ENCODE measurements around the gene ARAP2.
"Not testable (repeated sequence)": the region's sequence is repeated elsewhere in the genome, so short reads cannot be mapped to it uniquely, and the experiment has no call there.

Gene ARAP2

DNA sequence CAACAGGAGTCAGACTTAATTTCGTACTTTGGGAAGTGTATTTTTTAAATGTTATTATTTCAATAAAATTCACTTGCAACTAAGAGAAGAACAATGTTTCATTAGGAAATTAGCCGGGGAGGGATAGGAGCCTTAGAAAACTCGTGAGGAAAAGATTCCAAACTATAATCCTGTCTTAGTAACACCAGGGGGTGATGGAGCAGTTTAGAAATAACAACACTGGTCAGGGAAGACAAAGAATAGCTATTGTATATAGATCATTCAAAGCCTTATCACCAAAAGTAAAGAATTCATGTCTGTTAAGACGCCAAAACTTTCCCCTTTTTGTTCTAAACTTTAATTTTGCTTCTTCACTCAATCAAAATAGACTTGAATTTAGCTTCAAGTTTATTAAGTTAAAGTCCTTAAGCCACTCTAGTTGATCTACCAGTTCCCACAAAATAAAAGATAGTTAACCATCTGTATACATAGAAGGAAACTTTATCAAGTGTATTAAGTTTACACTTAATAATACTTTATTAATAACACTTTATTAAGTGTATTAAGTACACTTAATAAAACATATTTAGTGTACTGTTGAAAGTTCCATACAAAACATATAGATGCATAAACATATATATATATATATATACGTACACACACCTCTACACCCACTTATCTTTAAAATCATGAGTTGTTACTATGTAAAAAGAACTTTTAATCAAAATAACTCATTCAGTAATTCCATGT is 60.5 kb downstream of the ARAP2 start:
- no peak for DNase-seq (ENCODE audit: low read depth in 2 of 2)

DNA sequence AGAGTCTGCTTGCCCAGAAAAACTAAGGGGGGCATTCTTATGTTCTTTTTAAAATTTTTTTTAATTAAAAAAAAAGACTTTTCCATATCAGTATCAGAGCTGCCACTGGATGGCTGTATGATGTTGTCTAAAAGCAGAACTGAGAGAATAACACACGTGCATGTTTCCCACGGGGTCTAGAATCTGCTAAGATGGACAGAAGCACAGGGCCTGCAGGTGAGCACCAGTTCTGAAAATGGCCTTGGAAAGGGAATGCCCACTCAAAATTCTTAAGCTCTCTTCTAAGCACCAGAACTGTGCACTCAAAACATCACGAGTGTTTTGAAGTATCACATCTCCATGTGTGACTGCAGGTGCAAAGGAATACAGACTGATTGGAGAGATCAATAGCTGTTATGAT is 61.1 kb downstream of the ARAP2 start:
- no peak for DNase-seq (ENCODE audit: low read depth in 2 of 2)

DNA sequence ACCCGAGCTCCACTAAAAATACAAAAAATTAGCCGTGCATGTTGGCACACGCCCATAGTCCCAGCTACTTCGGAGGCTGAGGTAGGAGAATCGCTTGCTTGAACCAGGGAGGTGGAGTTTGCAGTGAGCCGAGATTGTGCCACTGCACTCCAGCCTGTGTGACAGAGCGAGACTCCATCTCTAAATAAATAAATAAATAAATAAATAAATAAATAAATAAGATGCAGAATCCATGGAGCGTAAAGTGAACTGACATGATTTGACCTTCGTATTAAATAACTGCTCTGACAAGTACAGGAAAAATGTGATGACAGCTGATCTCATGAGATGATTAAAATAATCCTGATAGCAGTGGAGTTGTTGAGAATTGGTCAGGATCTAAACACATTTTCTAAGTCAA is 62.0 kb downstream of the ARAP2 start:
- not testable (repeated sequence) for DNase-seq (ENCODE audit: low read depth in 2 of 2)

DNA sequence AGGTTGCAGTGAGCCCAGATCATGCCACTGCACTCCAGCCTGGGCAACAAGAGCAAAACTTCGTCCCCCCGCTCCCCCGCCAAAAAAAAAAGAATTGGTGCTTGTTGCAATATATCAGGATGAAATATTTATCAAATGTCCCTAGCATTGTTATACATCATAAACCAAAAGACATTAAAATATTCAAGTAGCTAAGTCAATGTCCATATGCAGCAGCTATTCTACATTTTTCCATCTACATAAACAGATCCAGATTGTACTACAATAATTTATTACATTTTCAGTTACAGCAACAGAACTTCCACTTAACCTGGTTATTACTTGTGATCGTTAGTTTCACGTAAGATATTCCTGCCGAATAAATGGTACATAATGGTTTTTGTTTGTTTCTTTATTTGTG is 64.1 kb downstream of the ARAP2 start:
- no peak for DNase-seq (ENCODE audit: low read depth in 2 of 2)

DNA sequence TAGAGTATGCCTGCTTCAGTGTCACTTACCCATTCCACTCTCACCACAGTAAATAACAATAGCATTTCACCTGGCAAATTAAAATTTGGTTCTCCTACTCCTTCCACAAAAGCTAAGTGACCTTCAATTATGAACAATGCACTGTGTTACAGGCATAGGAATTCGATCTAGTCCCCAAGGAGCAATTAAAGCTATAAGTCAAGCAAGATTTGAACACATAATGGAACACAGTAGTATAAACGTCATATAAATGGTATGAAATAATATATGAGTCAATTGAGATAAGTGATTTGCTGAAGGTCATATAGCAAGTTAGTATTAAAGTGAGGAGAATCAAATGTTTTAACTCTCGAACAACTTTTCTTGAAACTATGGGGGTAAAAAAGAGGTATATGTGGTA is 65.8 kb downstream of the ARAP2 start:
- DNase-seq (ENCODE audit: low read depth in 2 of 2), result no peak

DNA sequence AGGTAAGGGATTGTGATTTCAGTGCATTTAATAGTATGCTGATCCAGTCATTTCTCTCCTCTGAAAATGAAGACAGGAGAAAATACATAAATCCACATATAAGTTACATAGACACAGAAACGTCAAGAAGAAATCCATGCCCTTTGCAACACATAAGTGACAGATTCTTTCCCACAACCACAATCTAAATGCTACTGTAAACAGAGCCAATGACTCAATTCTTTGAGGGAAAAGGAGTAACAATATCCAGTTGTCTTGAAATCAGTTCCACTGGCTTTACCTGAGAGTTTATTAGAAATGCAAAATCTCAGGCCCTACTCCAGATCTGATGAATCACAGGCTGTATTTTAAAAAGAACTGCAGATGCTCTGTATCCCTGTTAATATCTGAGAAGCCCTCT is 66.4 kb downstream of the ARAP2 start:
- DNase-seq (ENCODE audit: low read depth in 2 of 2), result no peak

DNA sequence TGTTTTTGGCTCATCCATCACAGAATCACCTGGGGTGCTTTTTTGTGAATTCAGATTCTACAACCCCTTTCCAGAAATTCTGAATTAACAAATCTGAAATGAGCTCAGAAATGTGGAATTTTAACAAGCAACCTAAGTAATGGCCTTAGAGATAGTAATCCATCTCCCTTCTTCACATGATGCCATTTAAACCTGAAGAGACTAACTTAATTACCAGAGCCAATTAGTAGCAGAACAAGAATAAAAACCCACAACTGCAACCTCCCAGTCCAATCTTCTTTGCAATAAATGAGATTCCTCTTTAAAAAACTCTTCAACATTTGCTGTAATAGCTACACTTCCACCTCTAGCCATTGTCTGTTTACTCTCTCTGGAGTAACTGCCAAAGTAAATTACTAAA is 69.7 kb downstream of the ARAP2 start:
- DNase-seq (ENCODE audit: low read depth in 2 of 2), result no peak

DNA sequence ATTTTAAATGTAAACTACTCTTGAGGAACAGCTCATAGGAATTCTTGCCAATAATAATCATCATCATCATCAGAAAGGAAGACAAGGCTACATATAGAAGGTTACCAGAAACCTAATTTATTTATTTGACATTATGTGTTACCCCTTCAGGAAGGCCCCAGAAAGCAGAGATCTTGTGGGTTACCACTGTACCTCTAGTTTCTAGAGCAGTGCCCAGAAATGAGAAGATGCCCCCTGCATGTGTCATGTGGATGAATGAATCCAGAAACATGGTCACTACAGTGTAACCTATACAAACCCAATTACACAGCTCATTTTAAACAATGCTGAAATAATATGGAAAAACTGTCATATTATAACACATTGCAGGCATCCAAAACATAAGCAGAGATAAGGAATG is 70.4 kb downstream of the ARAP2 start:
- no peak for DNase-seq (ENCODE audit: low read depth in 2 of 2)

DNA sequence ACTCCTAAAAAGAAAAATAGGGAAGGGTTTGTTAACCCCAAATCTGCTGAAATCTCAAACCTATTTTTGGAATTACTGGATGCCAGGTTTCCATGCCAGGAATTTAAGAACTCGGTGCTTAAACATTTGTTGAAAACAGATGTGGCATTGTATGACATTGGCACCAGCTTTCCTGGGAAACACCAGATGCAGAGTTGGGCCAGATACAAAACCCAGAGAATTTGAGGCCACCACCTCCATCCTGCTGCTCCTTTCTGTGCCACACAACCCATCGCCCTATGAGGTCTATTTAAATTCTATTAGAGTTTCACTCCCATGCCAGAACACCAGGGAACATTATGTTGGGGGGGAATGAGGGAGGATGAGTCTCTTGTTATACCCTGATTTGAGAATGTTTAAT is 71.7 kb downstream of the ARAP2 start:
- no peak for DNase-seq (ENCODE audit: low read depth in 2 of 2)

DNA sequence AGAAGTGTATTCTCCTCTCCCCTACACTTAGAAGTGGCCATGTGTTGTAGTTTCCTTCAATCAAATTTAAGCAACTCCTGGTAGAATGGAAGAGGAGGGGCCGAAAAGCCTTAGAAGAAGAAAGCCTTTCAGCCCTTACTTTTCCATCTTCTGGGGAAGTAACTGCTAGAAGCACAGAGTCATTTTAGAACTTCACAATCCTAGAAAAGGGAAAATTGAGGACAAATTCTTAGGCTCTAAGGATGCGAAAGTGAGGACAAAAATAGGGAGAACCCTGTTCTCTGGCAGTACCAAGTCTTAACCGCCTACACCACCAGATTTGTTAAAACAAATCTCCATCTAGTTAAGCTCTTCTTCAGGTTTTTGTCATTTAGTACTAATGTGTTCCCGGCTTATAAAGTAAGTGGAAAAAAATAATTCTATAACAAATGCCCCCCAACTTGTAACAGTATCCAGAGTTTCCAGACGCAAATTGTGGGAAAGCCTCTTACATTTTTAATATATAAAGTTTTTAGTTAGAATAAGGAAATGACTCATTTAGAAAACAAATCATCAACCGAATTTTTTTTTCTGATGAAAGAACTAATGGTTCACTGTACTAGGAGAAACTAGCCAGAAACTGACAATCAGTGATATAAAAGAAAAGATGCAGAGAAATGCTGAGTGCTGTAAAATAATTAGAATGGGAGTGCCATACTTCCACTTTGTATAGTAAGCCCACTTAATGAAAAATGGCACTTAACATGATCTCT is 76.0 kb downstream of the ARAP2 start:
- no peak for DNase-seq (ENCODE audit: low read depth in 2 of 2)

DNA sequence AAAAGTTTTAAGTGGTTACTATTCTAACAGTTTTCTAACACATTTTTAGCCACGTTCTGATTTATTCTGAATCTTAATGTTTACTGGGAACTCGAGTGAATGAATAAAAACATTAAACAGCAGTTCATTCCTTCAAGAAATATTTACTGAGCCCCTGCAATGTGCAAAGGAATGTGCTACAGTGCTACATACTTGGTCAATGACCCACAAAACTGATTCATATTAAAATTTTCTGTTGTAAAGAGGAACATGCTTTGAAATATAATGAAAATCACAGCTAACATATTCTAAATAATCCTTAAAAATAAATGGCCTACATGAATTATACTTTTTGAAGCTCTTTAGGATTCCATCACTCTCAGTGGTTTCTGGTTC is 78.7 kb downstream of the ARAP2 start:
- DNase-seq (ENCODE audit: low read depth in 2 of 2), result no peak

DNA sequence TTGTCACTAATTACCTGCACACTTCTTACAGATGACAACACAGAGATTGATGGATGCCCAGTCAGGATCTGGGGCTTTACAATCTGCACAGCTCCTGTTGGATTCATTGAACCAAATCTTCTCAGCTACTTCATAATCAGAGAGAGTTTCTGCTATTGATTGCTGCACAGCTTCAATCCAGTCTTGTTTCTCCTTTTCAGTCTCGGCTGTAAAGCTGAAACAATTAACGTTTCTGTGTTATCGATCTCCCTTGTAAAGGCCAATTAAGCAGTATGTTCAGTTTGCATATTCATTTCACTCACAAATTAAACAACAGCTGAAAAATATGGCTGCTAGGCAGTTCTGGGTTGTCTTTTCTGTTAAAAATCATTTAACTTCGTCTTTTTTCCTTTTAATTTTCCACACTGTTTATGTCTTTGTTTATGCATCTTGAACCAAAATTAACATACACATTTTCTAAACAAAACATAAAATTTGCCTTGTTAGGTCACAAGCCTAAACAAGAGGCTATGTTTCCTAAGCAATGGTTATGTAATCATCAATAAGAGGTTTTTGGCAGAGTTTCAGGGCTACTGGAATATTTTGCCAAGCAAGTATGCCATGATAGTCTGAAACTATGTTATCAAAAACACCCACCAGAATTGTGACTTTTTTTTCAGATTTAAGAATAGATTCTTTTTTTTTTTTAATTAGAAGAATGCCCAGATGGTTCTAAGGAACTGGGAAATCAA is 79.2 kb downstream of the ARAP2 start:
- DNase-seq (ENCODE audit: low read depth in 2 of 2), result no peak

DNA sequence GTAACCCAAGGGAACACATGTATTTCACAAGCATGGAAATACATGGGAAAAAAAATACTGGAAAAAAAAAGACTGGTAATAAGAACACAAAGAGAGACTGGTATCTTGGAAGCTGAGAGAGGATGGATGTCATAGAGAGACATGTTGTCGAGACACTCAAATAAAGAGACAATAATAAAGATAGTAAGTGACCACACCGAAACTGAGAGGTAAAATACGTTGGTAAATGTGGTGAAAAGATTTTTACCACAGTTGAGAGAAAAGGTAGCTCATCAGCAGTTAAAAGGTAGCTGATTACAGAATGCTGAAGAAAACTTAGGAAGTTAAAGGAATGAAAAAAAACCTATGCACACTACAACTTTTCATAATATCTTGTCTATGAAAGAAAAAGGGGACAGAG is 81.1 kb downstream of the ARAP2 start:
- no peak for DNase-seq (ENCODE audit: low read depth in 2 of 2)

DNA sequence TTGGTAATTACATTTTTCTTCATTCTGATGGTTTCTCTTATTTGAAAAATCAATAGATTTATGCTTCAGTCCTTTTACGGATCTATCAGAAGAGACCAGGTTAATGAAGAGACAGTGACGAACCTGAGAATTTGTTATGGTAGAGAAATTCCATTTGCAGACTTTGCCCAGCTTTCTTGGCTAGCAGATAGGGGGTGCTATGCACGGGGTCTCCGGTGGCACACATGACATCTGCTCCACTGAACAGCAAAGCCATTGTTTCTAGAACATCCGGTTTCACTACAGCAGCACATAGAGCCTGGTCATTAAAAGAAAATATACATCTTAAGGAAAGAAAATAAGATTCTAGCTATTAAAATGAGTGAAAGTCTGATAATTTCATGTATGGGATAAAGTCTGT is 85.1 kb downstream of the ARAP2 start:
- no peak for DNase-seq (ENCODE audit: low read depth in 2 of 2)

DNA sequence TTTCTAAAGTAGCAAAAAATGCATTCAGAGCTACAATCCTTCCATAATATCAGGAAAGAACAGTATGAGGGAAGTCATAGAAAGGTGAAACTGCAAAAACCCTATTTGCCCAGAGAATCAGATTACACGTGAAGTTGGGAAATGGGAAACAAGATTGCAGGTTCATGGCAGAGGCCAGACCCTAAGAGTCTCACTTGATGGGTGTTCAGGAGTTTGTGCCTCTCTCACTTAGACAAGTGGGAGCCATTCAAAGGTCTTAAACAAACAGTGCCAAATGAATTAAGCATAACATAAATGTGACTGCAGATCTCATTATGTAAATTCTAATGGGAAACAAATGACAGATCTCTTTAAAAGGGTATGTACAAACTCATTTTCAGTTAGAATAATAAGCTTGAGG is 91.6 kb downstream of the ARAP2 start:
- DNase-seq (ENCODE audit: low read depth in 2 of 2), result no peak

DNA sequence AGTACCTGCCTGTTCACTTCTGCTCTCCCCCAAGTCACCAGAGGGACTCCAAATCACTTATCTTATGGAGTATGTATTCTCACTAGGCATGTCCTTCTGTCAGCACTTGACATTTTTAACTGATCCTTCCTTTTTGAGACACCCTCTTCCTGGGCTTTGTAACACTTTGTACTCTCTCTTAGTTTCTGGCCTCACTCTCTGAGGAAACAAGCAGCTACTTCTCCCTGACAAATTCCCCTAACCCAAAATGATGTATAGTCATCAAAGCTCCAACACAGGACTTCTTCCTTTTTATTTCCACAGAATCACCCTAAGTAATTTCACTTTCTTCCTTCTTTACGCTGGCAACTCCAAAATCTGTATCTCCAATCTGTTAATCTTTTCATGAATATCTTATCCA is 101.8 kb downstream of the ARAP2 start:
- no peak for DNase-seq (ENCODE audit: low read depth in 2 of 2)

DNA sequence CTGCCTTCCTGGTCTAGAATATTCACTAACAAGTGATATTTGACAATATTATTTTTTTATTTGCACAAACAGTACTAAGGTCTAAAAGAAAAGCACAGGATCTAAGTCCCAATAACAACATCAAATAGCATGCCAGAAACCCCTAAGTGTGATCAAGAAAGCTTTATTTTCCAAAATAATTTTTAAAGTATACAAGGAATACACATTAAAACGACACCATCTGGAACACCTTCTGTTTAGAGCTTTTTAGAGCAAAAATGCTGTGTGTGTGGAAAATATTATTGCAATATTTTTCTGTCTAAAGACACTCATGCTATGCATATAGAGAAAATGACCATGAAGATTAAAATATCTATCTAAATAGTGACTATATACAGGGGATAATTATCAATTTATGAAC is 103.1 kb downstream of the ARAP2 start:
- no peak for DNase-seq (ENCODE audit: low read depth in 2 of 2)

DNA sequence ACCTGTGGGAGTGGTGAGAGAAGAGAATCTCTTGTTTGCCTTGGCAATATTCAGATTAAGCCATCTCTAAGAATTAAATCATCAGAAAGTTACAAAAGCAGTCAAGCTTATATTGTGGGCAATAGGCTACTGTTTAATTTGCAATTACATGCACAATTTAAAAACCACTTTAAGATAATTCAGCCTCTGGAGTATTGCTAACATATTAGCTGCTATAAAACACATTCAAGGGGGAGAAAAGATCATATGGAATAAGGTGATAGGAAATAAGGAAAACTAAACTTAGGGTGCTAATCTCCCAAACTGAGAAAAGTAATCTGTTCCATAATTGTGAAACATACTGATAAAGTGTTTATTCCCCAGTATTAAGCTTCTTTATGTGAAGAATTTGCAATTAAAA is 103.9 kb downstream of the ARAP2 start:
- DNase-seq (ENCODE audit: low read depth in 2 of 2), result no peak

DNA sequence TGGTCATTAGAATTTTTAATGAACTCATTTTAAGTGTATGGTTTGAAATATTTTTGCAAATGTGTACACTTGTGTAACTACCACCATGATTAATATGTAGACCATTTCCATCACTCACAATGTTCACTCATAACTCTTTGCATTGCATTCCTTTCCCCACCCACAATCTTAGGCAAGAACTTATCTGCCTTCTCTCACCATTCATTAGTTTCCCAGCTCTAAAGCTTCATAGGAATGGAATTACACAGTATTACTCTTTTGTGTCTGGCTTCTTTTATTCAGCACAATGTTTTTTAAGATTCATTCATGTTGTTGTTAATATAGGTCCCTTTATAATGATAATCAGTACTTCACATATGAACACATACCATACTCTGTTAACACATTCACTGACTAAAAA is 106.1 kb downstream of the ARAP2 start:
- no peak for DNase-seq (ENCODE audit: low read depth in 2 of 2)

DNA sequence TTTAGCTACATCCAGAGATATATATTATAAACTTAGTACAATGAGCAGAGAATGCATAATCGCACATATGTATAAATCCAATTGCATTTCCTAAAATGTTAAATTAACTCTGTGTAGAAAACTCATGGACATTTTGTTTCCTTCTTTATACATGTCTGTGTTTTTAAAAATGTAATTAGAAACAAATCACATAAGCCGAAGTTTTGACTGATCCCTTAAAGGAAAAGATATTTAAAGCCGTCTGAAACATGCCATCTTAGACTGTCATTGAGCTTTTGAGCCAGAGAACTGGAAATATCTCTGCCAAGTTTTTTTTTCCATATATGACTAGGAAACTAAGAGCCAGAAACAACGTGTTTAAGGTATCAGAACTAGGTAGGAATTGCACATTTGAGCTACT is 107.0 kb downstream of the ARAP2 start:
- no peak for DNase-seq (ENCODE audit: low read depth in 2 of 2)

DNA sequence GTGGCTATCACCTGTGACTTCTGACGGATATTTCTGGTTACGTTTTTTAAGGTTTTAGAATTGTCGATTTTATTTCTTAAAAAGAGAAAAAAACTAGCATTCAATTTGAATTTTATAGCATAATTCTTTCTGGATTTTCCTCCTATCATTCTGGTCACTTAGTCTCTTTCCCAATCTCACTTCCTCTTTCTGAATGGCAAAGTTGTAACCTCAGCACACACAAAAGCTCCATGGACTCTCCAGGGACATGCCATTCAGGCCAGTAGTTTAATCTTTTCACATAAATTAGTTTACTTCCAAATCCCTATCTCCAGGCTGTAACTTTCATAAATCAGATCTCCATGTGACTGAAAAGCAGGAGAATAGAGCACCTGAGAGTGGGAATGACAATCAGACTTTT is 110.7 kb downstream of the ARAP2 start:
- DNase-seq (ENCODE audit: low read depth in 2 of 2), result no peak

DNA sequence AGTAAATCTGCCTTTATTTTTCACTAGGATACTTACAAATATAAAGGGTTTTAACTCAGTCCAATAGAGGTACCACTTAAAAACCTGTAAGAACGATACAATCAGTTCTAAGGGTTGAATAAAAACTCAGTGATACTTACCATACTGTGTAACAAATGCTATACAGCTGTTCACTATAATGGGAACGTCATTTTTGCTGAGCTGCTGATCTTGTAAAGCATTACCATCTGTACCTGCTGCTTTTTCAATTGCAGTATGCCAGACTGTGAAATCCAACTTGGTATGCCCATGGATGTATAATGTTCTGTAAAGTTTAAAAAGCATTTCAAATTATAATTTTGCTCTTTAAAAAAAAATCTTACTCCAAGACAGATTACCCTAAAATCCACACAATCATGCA is 111.2 kb downstream of the ARAP2 start:
- no peak for DNase-seq (ENCODE audit: low read depth in 2 of 2)

DNA sequence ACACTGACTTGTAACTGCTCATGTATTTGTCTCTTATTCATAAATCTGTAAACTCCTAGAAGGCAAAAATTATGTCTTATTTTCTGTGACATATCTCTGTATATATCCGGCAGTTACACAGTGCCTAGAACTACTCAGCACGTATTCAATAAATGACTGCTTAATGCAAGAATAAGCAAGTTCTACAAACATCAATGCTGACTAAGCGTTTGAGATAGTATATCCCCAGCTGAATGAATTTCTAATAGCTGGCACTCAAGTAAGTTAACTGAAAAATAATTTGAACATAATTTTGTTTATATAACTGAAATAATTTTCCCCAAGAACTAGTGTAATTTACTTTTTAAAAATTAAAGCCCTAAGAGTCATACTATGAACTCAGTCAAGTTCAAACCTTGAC is 113.7 kb downstream of the ARAP2 start:
- DNase-seq (ENCODE audit: low read depth in 2 of 2), result no peak
